HG02943 (cell line): ENCODE measurements around the gene CLDN2.

Source experiments
- ATAC-seq: cut with Tn5 transposase; IDR thresholded peaks from one replicate; pipeline ENCODE4 v1.9.1; 2021; ENCODE audit warnings: mild to moderate bottlenecking, low read depth, moderate library complexity; ENCODE audit not compliant: unreplicated experiment

Gene CLDN2

GRCh38 chrX:106917830-106918500, 2.2 kb upstream of the CLDN2 start:
- no peak for ATAC-seq

GRCh38 chrX:106921637-106922036, 1.4 kb downstream of the CLDN2 start:
- no peak for ATAC-seq

GRCh38 chrX:106927023-106927422, 6.8 kb downstream of the CLDN2 start:
- no peak for ATAC-seq

- no peak for ATAC-seq
These were observed 7.5 kb downstream of the CLDN2 start for GRCh38 chrX:106927700-106928099.

GRCh38 chrX:106928227-106928626, 8.0 kb downstream of the CLDN2 start:
- no peak for ATAC-seq

GRCh38 chrX:106931831-106932491, 11.8 kb downstream of the CLDN2 start:
- no peak for ATAC-seq

GRCh38 chrX:106932492-106932923, 12.3 kb downstream of the CLDN2 start:
- no peak for ATAC-seq

GRCh38 chrX:106932960-106933537, 12.8 kb downstream of the CLDN2 start:
- ATAC-seq, result no peak

- no peak for ATAC-seq
These were observed 13.3 kb downstream of the CLDN2 start for GRCh38 chrX:106933538-106933961.

- ATAC-seq, result no peak
These were observed 15.0 kb downstream of the CLDN2 start for GRCh38 chrX:106935175-106935574.

- ATAC-seq, result no peak
These were observed 16.0 kb downstream of the CLDN2 start for GRCh38 chrX:106936246-106936645.

GRCh38 chrX:106939566-106939965, 19.4 kb downstream of the CLDN2 start:
- ATAC-seq, result no peak

GRCh38 chrX:106940068-106940467, 19.9 kb downstream of the CLDN2 start:
- no peak for ATAC-seq

- ATAC-seq, result no peak
These were observed 26.3 kb downstream of the CLDN2 start for GRCh38 chrX:106946464-106946863.

GRCh38 chrX:106948641-106949040, 28.4 kb downstream of the CLDN2 start:
- no peak for ATAC-seq

- no peak for ATAC-seq
These were observed 29.2 kb downstream of the CLDN2 start for GRCh38 chrX:106949366-106949765.

- ATAC-seq, result no peak
These were observed 30.2 kb downstream of the CLDN2 start for GRCh38 chrX:106950381-106950780.

- ATAC-seq, result no peak
These were observed 31.0 kb downstream of the CLDN2 start for GRCh38 chrX:106951230-106951629.

GRCh38 chrX:106952089-106952488, 31.9 kb downstream of the CLDN2 start:
- ATAC-seq, result no peak

- no peak for ATAC-seq
These were observed 32.3 kb downstream of the CLDN2 start for GRCh38 chrX:106952538-106952937.

GRCh38 chrX:106952988-106953387, 32.8 kb downstream of the CLDN2 start:
- ATAC-seq, result no peak

GRCh38 chrX:106954041-106954440, 33.8 kb downstream of the CLDN2 start:
- ATAC-seq, result no peak
